T1000 (cell line): ENCODE measurements around the gene OLA1.
A peak's percentile ranks its signal among the peaks of the same experiment; 100 is the strongest.
"Not testable (repeated sequence)": the region's sequence is repeated elsewhere in the genome, so short reads cannot be mapped to it uniquely, and the experiment has no call there.

Experiments used
- DNase-seq: peaks from one replicate; lab custom pipeline; 2025; ENCODE audit warnings: mixed read lengths; lab: John Stamatoyannopoulos, UW

The OLA1 gene

DNA sequence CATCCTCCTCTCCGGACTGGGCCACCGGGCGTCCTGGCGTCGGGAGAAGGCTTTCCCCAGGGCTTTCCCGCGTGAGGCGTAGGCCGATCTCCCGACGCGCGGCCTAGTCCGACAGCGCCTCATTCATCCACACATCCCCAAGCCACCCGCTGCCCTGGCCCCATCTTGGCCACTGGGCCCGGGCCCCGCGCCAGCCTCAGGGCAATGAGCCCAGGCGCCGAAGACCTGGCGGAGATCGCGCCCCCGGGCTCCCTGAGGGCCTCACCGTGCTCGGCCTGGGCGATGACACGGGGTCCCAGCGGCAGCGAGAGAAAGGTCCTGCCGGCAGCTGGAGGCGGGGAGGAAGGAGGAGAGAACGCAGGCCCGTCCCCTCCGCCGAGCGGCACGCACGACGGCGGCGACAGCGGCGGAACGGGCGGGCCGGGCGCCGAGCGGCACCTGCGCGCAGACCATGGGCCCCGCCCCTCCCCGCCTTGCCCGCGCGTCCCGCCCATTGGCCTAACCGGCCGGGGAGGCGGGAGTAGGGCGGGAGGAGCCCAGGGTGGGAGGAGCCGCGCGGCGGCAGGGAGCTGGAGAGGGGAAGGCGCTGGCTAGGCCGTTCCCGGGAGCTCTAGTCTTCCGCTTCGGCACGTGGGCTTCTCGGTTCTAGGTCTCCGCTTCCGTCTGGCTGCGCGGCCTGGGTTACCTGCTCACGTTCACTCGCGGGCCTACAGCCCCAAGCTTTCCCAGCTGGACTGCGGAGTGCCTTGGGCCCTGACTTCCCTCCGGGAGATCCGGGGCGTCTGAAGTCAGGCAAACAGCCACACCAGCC, at the start of gene OLA1:
Gene OLA1, minus strand, starts transcription at position 346 of the 811 bp plus-strand sequence. CDS start 1,717 bp downstream, outside the sequence.
- DNase-seq, result peak; percentile 90

DNA sequence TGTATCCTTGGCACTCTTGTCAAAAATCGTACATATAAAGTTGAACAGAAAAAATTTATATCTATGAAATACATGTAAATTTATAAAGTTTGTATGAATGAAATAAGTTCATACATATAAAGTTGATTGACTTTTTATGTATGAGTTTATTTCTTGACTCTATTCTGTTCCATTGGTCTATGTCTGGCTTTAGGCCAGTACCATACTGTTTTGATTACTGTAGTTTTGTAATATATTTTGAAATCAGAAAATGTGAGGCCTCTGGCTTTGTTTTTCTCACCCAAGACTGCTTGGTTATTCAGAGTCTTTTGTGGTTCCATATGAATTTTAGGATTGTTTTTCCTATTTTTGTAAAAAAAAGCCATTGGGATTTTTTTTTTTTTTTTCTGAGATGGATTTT, 44.6 kb upstream of the OLA1 start:
- DNase-seq, result no peak

DNA sequence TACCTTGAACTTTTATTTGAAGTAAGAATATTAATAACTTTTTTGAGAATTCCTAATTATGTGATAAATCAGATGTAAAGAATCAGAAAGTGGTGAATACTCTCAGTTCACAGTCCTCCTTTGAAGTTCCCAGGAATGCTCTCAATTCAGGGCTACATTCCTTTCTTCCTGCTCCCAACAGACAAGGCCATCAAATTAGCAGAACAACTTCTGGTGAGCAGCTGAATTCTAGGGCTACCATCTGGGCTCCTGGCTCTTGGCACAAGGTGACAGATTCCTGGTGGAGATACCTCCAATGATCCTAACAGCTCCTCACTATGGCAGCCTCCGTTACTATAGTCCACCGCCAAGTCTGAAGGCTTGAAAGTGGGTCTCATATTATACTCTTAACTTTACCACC, 37.8 kb upstream of the OLA1 start:
- DNase-seq, result no peak

DNA sequence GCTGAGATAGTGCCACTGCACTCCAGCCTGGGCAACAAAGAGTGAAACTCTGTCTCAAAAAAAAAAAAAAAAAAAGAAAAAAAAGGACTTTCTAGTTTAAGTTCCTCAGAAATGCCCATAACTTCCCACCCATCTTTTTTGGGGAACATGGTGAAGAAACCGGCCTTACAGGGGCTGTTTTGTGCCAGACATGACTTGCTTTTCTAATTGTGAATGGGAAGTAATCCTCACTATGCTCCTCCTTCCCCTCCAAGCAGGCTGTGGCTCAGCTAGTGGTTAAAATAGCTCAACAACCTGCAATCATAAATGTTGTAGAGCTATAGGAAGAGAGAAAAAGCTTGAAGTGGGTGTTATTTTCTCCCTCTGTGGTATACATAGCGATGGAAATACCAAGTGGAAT, 34.1 kb upstream of the OLA1 start:
- no peak for DNase-seq

DNA sequence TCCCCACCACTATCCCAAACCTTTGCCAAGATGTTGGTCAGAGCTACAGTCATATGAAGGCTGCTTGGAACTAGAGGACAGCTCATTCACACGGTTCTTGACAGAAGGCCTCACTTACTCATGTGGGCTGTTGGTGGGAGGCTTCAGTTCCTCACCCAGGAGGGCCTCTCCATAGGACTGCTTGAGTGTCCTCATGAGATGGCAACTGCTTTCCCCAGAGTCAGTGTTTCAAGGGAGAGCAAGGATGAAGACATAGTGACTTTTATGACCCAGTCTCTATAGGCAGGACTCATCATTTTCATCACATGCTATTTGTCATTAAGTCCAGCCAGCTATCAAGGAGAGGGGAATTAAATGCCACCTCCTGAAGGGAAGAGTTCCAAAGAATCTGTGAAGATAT, 33.4 kb upstream of the OLA1 start:
- DNase-seq, result no peak

DNA sequence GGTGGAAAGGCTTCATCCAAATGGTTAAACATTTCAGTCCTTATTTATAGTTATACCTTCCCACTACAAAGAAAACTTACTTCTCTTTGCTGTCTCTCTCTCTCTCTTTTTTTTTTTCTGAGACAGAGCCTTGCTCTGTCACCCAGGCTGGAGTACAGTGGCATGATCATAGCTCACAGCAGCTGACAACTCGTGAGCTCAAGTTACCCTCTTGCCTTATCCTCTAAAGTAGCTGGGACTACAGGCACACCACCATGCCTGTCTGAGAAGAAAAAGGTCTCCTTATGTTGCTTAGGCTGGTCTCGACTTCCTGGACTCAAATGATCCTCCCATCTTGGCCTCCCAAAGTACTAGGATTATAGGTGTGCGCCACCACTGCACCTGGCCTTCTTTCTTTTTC, 32.3 kb upstream of the OLA1 start:
- DNase-seq, result no peak

DNA sequence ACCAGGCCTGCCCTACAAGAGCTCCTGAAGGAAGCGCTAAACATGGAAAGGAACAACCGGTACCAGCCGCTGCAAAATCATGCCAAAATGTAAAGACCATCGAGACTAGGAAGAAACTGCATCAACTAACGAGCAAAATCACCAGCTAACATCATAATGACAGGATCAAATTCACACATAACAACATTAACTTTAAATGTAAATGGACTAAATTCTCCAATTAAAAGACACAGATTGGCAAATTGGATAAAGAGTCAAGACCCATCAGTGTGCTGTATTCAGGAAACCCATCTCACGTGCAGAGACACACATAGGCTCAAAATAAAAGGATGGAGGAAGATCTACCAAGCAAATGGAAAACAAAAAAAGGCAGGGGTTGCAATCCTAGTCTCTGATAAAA, 21.9 kb upstream of the OLA1 start:
- not testable (repeated sequence) for DNase-seq

DNA sequence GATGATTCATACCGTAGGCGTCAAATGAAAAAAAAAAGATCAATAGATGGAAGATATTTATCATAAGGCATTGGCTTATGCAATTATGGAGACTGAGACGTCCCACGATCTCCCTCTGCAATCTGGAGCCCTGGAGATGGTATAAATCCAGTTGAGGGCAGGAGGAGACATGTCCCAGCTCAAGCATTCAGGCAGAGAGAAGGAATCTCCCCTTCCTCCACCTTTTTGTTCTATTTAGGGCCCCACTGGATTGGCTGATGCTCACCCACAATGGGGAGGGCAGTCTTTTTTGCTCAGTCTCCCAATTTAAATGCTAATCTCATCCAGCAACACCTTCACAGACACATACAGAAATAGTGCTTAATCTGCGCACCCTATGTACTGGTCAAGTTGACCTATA, 18.0 kb upstream of the OLA1 start:
- no peak for DNase-seq

DNA sequence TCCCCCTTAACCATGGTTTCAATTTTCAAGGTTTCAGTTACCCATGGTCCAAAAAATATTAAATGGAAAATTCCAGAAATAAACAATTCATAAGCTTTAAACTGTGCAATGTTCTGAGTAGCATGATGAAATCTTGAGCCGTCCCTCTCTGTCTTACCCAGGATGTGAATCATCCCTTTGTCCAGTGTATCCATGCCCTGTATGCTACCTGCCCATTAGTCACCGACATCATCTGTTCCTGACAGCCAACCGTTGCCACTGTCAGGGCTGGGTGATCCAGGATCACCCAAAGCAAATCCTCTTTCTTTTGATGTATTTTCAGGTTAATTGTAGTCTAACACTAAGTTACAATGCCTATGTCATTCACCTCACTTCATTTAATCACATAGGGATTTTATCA, 15.7 kb upstream of the OLA1 start:
- no peak for DNase-seq

DNA sequence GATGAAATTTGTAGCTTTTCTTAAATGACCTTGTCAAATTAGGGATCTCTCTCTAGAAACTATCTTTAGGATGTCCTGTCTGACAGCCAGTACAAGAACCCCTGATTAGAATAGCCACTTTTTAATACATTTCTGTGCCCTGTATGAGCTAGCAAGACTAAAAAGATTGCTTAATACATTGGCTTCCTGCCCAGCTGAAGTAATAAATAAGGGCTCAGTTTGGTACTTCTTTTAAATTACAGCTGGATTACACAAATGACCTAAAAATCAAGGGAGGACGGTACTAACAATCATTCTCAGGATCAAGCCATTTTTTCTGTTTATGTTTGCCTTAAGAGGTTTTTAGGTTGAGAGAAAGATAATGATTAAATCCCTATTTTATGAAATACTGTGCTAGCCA, 11.6 kb upstream of the OLA1 start:
- no peak for DNase-seq

DNA sequence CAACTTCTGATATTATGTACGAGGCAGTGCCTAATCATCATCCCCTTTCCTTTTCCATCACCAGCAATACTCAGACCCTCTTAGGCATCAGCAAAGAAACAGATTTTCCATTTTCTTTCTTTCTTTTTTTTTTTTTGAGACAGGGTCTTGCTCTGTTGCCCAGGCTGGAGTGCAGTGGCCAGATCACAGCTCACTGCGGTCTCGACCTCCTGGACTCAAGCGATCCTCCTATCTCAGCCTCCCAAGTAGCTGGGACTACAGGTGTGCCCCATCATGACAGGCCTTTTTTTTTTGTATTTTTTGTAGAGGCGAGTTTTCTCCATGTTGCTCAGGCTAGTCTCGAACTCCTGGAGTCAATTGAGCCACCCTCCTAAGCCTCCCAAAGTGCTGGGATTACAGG, 5.9 kb upstream of the OLA1 start:
- no peak for DNase-seq

DNA sequence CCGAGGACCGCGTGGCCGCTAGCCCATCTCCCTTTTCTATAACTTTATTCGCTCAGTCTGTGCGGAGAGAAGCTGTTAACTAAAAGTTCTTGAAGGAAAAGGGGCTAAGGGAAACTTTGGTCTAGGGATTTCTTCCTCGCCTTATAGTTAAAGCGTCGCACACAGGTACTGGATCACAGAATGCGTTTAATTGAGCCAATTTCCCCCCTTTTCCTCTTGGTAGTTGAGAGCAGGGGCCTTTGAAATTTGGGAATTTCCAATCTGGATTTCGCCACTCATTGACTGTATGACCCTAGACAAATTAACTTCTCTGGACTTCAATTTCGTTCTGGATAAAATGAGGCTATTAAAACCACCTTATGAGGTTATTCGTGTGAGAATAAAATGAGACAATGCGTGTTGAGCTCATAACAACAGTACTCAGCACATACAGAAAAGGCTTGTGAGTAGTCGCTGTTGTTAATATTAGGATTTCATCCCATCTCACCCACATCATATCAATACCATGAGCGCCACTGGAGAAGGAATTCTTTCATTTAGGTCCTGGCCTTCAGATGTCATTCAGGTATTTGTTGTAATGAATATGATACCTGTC, 763 bp upstream of the OLA1 start:
- no peak for DNase-seq

DNA sequence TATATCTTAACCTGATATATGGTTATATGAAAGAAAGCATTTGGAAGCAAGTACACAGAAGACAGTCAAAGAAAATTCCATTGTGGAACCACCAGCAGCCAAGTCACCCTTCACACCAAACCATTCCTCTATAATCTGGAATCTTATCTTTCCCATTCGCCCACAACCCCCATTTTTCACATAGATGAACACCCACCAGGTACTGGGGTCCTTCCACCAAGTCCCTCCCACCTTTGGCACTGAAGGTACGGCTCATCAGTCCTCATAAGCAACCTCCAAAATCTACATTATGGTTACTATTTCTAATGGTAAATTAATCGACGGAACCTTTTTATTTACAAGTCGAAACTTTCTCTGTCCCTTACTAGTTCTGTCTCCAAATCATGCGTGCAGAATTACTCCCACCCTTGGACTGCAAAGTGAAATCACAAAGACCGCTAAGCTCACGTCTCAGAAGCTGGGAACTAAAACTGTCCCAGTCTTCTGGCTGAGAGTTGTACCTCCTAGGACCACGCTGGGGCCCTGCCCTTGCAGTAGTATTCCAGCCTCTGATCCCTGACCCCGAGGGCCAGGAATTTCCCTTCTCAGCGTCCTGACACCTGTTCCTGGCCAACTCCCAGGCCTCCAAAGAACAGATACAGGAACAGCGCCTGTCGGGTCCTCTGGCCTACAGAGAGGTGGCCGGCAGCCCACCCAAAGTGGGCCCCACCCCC, 702 bp downstream of the OLA1 start:
- DNase-seq, result no peak

DNA sequence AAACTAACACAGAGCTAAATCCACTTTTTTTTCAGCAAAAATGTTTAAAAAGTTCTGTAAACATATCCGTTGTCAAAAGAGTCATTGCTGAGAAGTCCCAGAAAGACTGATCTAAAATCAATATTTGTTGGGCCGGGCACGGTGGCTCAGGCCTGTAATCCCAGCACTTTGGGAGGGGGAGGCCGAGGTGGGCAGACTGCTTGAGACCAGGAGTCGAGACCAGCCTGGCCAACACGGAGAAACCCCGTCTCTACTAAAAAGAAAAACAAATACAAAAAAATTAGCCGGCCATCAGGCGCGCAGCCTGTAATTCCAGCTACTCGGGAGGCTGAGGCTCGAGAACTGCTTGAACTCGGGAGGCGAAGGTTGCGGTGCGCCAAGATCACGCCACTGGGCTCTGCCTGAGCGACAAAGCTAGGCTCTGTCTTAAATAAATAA, 1.4 kb downstream of the OLA1 start:
- DNase-seq, result no peak

DNA sequence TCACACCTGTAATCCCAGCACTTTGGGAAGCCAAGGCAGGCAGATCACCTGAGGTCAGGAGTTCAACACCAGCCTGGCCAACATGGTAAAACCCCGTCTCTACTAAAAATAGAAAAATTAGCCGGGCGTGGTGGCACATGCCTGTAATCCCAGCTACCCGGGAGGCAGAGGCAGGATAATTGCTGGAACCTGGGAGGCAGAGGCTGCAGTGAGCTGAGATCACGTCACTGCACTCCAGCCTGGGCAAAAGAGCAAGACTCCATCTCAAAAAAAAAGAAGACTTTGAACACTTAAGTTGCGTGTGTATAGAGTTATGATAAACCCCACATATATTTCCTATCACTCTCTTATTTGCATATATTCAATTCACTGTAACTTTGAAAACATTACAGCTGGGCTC, 2.7 kb downstream of the OLA1 start:
- not testable (repeated sequence) for DNase-seq

DNA sequence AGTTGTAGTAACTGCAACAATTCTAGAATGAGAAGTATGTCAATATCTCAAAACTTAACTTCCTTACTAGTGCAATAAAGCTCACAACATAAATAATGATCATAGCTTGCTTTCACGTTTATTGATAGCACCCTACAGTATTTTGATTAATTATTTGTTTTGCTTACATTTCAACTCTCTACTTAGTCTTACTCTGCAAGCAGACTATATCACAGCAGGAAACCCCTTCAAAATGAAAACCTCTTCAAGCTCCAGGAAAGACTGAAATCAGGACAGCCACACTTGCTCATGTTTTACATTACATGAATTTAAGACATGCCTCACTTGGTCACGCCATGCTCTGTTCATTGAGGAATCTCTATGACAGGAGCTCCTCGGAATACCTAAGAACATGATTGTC, 3.3 kb downstream of the OLA1 start:
- DNase-seq, result no peak

DNA sequence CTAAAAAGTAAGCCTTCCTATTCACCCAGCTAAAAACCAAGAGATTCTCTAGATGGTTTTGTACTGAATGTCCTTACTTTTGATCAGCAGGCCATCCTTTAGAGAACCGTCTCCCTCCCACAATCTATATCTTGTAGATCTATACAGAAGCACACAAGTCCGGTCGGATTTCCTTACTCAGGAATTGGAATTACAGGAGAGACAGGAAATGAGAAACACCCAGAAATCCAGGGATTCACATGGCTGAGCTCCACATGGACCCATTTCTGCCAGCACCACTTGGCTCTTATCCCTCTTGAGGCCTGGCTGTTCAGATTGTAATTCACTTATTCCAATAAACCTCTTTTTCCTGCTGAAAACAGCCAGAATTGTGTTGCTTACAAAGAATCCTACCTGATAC, 4.5 kb downstream of the OLA1 start:
- DNase-seq, result no peak

DNA sequence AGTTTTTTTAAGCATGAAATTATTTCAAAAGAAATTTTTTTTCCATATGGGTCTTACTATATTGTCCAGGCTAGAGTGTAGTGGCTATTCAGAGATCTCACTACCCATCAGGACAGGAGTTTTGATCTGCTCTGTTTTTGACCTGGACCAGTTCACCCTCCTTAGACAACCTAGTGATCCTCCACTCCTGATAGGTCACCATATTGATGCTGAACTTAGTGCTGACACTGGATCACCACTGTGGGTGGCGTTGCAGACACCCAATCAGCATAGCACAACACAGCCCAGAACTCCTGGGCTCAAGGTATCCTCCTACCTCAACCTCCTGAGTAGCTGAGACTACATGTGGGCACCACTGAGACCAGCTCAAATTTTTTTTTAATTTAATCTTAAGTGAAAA, 8.2 kb downstream of the OLA1 start:
- DNase-seq, result no peak

DNA sequence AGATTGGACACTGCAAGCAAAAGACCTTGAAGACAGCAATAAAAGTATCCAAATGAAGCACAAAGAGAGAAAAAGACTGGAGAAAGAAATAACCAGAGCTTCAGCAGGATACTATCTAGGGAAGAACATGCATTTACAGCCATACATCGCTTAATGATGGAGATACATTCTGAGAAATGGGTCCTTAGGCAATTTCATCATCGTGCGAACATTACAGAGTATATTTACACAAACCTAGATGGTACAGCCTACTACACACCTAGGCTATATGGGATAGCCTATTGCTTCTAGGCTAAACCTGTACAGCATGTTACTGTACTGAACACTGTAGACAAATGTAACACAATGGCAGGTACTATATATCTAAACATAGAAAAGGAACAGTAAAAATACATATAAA, 11.9 kb downstream of the OLA1 start:
- no peak for DNase-seq

DNA sequence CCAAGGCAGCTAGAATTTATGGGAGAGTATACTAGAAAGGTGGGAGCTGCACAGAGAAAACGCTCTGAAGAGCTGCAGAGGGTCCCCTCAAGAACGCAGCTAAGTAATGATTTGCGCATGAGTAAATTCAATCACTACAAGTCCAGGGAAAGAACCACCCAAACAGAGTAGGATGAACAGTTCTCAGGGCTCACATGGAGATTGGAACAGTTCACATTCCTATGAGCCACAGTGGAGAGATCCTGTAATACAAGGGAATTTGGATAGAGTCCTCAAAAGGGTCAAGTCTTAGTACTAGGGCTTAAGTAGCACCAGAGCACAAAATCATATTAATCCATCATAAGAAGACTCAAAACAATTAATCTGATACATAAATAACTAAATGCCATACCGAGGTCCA, 12.7 kb downstream of the OLA1 start:
- DNase-seq, result no peak

DNA sequence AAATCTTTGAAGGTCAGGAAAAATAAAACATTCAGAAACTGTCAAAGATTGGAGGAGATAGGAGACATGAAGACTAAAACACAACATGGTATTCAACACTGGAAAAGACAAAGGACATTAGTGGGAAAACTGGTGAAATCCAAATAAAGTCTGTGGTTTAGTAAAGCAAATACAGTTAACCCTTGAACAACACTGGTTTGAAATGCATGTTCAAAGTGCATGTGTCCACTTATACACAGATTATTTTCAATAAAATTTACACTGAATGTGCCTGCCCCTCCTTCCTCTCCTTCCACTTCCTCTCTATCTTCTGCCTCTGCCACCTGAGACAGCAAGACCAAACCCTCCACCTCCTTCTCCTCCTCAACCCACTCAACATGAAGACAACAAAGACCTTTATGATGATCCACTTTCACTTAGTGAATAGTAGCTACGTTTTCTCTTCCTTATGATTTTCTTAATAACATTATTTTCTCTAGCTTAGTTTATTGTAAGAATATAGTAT, 14.5 kb downstream of the OLA1 start:
- no peak for DNase-seq

DNA sequence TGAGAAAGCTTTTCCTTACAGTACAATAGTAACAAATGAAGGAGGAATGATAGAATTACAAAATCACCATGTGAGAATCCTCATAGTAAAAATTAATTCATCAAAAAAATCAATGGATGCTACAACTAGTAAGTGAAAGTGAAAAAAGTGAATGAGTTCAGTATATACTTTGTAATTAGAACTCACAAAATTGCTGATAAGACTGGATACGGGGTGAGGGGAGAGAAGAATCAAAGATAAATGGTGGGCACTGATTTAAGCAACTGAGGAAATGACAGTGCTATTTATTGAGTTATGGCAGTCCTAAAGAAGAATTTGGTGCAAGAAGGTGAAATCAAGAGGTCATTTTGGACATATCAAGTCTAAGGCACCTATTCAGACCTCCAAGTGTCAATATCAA, 20.6 kb downstream of the OLA1 start:
- DNase-seq, result no peak

DNA sequence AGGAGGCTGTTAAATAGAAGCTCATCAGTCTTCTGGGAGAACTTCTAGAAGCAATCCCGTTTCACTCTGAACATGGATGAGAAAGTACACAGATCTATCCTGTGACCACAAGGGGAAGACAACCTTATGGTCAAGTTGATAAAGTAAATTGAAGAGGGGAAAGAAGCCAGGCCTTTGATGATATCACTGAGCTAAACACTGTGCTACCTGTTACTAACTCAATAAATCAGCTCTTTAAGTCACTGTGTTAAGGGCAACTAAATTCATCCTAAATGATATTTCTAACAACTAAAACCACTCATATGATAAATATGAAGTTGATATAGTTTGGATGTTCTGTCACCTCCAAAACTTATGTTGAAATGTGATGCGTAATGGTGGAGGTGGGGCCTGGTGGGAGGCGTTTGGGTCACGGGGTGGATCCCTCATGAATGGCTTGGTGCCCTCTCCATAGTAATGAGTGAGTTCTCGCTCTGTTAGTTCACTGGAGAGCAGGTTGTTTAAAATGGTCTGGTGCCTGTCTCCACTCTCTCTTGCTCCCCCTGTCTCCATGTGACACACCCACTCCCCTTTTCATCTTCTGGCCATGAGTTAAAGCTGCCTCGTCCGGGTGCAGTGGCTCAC, 23.6 kb downstream of the OLA1 start:
- DNase-seq, result no peak
